22Rv1 (cell line): ENCODE results near the gene SETD2.

Experiments used
- CTCF ChIP-seq: fragments of 450-650 bp; IDR thresholded peaks from 2 replicates; pipeline ENCODE4 v1.5.1; 2017; ENCODE audit warnings: mild to moderate bottlenecking
- ZFX ChIP-seq: fragments of 450-650 bp; IDR thresholded peaks from 2 replicates; pipeline ENCODE4 v1.6.1; 2017; ENCODE audit warnings: antibody characterized with exemption, borderline replicate concordance

- TF ChIP-seq CTCF (no peak), ZFX (no peak)
Measured at GRCh38 chr3:47156396-47156795, 7.5 kb downstream of the SETD2 start.
